Uterus (tissue), 4 donors: ENCODE measurements around the gene BIRC7. TPM values are rescaled to one million over a fixed set of nuclear protein-coding genes. Genes with fewer than 3 reads are reported as not detected.

ENCODE experiments used
- DNase-seq, 2 donors: peaks; one replicate each; pipeline ENCODE4 v3.0.0-alpha.2; 2019 to 2020
- H3K27ac ChIP-seq, 2 donors: fragments of 200-600 bp; sonication (generic); 1 replicate in 1 of 2; 2 replicates in 1 of 2; pipeline ENCODE4 v1.5.1; 2016 to 2018
- H3K27me3 ChIP-seq, 2 donors: fragments of 200-600 bp; sonication (generic); one replicate each; pipeline ENCODE4 v1.5.1; 2018 to 2019; ENCODE audit warnings: control low read depth in 1 of 2
- H3K36me3 ChIP-seq, 2 donors: fragments of 200-600 bp; sonication (generic); one replicate each; pipeline ENCODE4 v1.5.1; 2019; ENCODE audit warnings: control low read depth in 1 of 2
- H3K4me1 ChIP-seq, 2 donors: fragments of 200-600 bp; sonication (generic); one replicate each; pipeline ENCODE4 v1.5.1; 2018 to 2019; ENCODE audit warnings: control low read depth in 1 of 2
- H3K4me3 ChIP-seq, 2 donors: fragments of 200-600 bp; sonication (generic); 1 replicate in 1 of 2; 2 replicates in 1 of 2; pipeline ENCODE4 v1.5.1; 2018 to 2019; ENCODE audit warnings: mild to moderate bottlenecking in 1 of 2
- H3K9me3 ChIP-seq, 2 donors: fragments of 200-600 bp; sonication (generic); one replicate each; pipeline ENCODE4 v1.5.1; 2019; ENCODE audit warnings: control low read depth in 1 of 2
- POLR2A ChIP-seq, 2 donors: fragments of 450-650 bp; IDR thresholded peaks; one replicate each; pipeline ENCODE4 v1.6.1; 2016; ENCODE audit warnings: antibody characterized with exemption in 2 of 2, mild to moderate bottlenecking in 1 of 2, moderate library complexity in 1 of 2
- intact Hi-C: fragments of 100-400 bp; cut with DNase I; formaldehyde crosslinking; loops from one replicate; pipeline ENCODE4 v1.15.1; 2023; ENCODE audit warnings: low total_unique reads
- total RNA-seq, 4 donors: library from RNA; depleted of rRNA in 3 of 4; stranded (reverse); fragments of >200 nt in 3 of 4; gene quantifications; one replicate each; pipeline versions ENCODE4 v1.1.0 to v1.2.4, GENCODE V29; 2014 to 2023
- TF ChIP-seq, protein P1 (sequence below), 4 experiments: fragments of 200-600 bp in 2 of 4; fragments of 450-650 bp in 2 of 4; sonication (generic) in 2 of 4; IDR thresholded peaks; one replicate each; pipeline ENCODE4 v1.5.1; 2016 to 2019; ENCODE audit warnings: antibody characterized with exemption in 4 of 4, mild to moderate bottlenecking in 2 of 4, moderate library complexity in 1 of 4
- donor health status: DM: yes; HTN: yes; CAD: no.

BIRC7 gene
- total RNA-seq, 4 donors from 2014 or later = not detected

DNA sequence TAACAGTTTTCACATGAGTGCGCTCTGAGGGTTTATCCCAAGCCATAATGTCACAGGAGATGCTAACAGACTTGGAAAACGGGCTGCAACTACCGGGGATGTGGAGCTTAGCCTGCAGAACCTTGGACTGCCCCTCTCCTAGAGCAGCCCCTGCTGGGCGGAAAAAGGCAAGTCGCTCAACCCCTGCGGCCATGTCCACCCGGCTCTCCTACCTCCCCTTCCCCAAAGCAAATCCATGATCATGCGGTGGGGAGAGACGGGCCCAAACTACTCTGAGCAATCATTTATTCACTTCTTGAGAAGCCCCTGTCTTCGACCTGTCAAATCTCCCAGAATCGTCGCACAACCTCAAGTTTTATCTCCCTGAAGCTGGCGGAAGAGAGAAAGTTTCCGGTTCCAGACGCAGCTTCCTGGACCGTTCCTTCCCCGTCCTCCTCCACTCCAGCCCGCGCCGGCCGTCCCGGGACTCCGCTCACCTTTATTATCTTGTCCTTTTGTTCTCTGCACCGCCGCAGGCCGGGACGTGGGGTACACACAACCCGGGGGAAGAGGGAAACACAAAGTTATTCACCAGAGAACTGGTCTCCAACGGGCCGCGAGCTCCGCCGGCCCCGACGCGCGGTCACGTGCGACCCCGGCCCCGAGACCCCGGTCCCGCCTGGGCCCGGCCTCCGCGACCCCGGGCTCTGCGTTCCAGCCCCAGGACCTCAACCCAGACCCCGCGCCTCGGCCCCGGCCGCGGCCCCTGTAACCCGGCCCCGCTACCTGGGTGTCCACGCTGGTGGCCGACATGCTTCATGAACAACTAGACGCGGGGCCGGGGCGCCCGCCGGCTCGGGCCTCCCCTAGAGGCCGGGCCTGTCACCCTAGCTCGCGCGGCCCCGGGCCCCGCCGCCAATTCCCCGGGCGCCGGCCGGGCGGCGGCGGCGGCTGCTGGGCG is 20.3 kb upstream of the BIRC7 start:
- Histone ChIP-seq H3K36me3 (no peaks in the 10 kb centered on the region), H3K4me1 (no peaks in the 10 kb centered on the region), H3K4me3 (peak overlapping the region; percentile 38 to 98), H3K27ac (peak overlapping the region; percentile 72 to 75), H3K27me3 (no peaks in the 10 kb centered on the region), H3K9me3 (no peaks in the 10 kb centered on the region)
- intact Hi-C loops = no loop called here
- no peak for TF ChIP-seq POLR2A (IDR thresholded peaks at IDR 0.05)
- TF ChIP-seq, protein P1, sequence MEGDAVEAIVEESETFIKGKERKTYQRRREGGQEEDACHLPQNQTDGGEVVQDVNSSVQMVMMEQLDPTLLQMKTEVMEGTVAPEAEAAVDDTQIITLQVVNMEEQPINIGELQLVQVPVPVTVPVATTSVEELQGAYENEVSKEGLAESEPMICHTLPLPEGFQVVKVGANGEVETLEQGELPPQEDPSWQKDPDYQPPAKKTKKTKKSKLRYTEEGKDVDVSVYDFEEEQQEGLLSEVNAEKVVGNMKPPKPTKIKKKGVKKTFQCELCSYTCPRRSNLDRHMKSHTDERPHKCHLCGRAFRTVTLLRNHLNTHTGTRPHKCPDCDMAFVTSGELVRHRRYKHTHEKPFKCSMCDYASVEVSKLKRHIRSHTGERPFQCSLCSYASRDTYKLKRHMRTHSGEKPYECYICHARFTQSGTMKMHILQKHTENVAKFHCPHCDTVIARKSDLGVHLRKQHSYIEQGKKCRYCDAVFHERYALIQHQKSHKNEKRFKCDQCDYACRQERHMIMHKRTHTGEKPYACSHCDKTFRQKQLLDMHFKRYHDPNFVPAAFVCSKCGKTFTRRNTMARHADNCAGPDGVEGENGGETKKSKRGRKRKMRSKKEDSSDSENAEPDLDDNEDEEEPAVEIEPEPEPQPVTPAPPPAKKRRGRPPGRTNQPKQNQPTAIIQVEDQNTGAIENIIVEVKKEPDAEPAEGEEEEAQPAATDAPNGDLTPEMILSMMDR (IDR thresholded peaks at IDR 0.05) = no peak
- DNase-seq = no peak

DNA sequence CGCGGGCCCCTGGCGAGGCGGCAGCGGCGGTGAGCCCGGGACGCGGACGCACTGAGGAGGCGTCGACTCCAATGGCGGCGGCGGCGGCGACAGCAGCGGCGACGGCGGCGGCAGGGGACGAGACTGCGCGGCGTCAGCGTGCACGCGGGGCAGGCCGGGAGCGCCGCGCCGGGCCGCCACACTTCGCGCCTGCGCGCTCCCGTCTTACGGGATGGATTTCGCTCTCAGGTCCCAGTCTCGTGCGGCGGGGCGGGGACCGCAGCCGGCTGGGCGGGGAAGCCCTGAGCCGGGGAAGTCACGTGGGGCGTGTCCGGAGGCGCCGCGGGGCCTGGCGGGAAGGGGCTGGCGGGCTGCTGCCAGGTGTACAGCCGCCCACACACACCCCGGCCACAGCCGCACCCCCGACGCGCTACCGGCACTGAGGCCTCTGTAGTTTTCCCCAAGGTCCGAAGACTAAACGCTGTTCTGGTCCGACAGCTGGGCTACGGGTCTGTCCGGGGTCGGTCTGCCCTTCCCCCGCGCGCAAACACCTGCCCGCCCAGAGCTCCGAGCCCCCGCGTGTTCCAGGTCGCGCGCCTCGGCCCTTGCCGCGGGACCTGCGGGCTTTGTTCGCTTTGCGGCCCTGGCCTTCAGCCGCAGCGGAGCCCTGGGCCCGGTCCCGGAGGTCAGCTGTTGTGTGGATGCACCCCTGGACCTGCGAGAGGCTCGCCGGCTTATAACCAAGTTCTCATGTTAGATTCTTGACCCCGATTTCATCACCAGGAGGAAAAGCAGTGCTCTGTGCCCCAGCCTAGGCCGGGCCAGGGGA is 19.5 kb upstream of the BIRC7 start, which contains the start of gene YTHDF1:
Gene YTHDF1, minus strand, starts transcription at position 91 of the 808 bp plus-strand sequence. CDS start 239 bp downstream, outside the sequence.
- peak; percentile 94 to 96 for DNase-seq
- Histone ChIP-seq H3K9me3 (no peaks in the 10 kb centered on the region), H3K27me3 (no peaks in the 10 kb centered on the region), H3K27ac (peak within 1 kb of the TSS; percentile 72 to 80), H3K4me1 (no peaks in the 10 kb centered on the region), H3K4me3 (peak within 1 kb of the TSS; percentile 38 to 98), H3K36me3 (no peaks in the 10 kb centered on the region)
- intact Hi-C loops = no loop called here
- TF ChIP-seq, protein P1 (IDR thresholded peaks at IDR 0.05) = peak in 1 of 4 experiments; percentile 35
- TF ChIP-seq POLR2A (IDR thresholded peaks at IDR 0.05) = peak; percentile 51 to 76

DNA sequence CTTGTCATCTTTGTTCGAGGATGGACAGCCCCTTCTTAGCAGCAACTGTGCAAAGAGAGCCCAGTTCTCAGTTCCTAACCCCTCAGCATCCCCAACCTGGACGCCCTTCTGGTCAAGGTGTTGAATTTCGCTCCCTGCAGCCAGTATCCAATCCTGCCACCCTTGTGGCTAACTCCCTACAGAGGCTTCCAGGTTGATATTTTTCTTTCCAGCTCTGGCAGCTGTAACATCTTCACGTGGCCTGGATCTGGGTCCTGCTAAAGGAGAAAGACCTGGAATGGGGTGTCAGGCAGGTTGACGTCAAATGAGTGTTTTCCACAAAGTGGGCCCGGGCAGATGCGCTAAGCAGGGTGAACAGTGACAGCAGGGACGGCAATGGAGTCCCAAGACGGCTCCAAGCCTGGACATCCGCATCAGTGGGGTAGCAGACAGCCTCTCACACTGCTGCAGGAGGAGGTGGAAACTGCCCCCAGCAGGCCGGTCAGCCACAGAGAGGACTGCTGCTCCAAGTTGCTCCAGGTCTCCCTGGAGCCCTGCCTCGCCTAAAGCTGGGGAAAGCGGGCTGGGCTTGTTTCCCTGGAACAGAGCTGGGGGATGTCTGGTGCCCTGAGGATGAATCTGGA is 18.7 kb upstream of the BIRC7 start:
- intact Hi-C loops = no loop called here
- peak overlapping the region; percentile 38 to 98 for H3K4me3 ChIP-seq
- H3K27ac ChIP-seq = peak overlapping the region; percentile 71 to 80
- H3K9me3 ChIP-seq = no peaks in the 10 kb centered on the region
- DNase-seq = no peak
- H3K4me1 ChIP-seq = no peaks in the 10 kb centered on the region
- H3K27me3 ChIP-seq = no peaks in the 10 kb centered on the region
- TF ChIP-seq, protein P1 (IDR thresholded peaks at IDR 0.05) = no peak
- TF ChIP-seq POLR2A (IDR thresholded peaks at IDR 0.05) = no peak
- no peaks in the 10 kb centered on the region for H3K36me3 ChIP-seq

DNA sequence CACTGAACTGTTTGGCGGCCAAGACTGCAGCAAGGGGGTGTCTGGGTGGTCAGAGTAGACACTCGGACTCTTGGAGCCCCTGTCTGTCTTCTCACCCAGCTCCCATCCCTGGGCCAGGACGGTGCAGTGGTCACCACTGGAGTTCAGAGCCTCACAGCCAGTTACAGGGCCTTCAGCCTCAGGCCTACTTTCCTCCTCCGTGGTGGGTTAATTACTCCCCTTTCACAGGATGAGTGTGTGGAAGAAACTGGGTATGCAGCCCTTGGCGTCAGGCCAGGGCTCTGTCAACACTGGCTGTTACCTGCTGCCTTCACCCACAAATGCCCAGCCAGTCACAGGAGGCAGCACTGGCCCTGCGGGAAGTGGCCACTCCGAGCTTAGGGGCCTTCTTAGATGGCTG is 18.0 kb upstream of the BIRC7 start:
- Histone ChIP-seq H3K9me3 (no peaks in the 10 kb centered on the region), H3K27ac (no peak overlapping the region), H3K4me3 (no peak overlapping the region), H3K36me3 (no peaks in the 10 kb centered on the region), H3K27me3 (no peaks in the 10 kb centered on the region), H3K4me1 (no peaks in the 10 kb centered on the region)
- DNase-seq = no peak
- TF ChIP-seq, protein P1 (IDR thresholded peaks at IDR 0.05) = no peak
- no peak for TF ChIP-seq POLR2A (IDR thresholded peaks at IDR 0.05)
- intact Hi-C loops = no loop called here
